NCI-H226 (cell line): Measurements from ENCODE around the gene ANKIB1.

Source experiments
- DNase-seq: peaks from one replicate; pipeline ENCODE4 v3.0.0-alpha.2; 2015

ANKIB1 gene

DNA sequence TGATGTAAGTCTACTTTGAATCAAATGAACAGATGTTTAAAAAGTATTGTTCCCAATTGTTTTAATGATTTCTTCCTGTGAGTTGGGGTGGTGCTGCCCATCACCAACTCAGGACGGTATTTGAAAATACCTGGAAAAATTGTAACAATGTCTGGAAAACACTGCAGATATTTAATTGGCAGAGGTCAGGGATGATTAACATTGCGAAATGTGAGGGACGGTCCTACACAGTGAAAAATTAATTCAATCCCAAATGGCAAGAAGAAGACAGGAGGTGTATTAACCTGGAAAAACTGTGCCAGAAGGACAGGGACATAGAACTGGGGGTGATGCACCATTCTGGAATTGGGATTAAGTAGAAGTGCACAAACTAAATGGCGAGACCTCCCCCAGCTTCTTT is 29.6 kb downstream of the ANKIB1 start:
- DNase-seq = no peak

DNA sequence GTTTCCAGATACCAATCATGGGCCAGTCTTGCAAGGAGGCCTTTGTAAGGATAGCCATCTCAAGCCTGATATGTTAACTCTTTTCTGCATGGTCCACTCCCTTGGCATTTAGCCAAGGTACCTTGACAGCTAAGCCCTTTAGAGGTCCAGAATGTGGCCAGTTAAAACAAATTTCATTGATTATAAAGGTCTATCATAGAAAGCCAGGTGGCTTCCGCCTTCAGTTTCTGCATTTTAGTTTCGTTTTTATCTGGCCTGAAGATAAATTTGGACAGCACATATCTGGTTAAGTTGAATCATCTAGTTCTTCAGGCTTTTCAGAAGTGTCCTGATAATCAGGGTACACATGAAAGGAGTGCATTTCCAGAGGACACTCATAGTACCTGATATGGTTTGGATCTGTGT is 30.7 kb downstream of the ANKIB1 start:
- DNase-seq = no peak

DNA sequence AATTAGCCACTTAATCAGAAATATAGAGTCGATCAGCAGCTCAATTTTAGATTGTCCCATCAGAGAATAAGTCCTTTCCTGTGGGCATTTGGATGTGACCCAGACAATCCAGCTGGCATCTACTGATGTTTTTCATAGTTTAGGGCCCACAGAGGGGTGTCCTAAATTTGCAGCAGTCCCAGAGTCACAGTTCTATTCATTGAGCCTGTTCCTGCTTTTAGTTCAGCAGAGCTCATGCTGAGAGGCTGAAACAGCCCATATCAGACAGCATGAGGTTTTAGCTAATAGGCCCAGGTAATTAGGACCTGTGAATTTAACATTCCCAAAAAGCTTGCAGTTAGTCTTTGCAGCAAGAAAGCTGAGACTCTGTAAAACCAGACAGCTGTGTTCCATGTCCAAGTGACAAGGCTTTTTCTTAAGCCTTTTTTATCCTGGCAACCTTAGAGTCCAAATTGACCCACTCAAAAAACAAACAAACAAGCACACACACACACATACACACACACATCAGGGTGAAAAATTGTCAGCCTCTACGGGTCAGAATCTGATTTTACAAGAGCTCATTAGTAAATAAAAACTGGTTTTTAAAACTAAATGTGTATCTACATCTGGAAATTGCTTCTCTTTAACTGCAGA is 33.7 kb downstream of the ANKIB1 start:
- no peak for DNase-seq

DNA sequence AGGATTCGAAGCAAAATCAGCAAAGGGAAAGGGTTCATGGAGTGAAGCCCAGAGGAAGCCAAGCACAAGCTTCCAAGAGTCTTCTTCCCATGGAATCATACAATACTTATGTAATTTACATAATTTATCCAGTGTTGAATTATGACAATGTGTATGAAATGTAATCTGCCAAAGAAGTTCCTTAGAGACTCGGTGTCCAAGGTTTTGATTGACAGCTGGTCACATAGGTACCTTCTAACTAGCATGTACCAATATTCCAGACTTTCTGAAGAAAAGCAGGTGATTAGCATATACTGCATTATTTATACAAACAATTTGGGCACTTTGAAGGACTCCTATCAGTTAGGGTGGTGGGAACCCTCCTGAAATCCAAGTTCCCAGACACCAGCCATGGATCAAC is 35.3 kb downstream of the ANKIB1 start:
- DNase-seq = no peak

DNA sequence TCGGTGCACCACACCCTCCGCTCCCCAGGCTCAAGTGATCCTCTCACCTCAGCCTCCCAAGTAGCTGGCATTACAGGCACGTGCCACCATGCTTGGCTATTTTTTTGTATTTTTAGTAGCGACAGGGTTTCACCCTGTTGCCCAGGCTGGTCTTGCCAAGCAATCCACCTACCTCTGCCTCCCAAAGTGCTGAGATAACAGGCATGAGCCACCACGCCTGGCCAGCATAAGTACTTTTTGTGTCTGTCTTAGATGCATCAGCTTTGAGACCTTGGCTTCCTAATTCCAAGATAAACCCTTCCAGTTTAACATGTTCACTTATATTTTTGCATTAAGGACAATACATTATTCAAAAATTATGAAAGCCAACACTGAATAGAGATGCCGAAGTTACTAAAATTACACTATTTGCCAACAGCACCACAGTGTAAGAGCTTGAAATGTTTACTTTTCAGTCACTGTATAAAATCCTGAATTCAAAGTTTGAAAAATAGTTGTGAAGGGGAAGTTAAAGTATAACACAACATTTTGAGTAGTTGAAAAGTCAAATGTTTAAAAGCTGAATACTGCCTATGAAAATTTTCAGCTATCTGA is 36.5 kb downstream of the ANKIB1 start:
- DNase-seq = no peak

DNA sequence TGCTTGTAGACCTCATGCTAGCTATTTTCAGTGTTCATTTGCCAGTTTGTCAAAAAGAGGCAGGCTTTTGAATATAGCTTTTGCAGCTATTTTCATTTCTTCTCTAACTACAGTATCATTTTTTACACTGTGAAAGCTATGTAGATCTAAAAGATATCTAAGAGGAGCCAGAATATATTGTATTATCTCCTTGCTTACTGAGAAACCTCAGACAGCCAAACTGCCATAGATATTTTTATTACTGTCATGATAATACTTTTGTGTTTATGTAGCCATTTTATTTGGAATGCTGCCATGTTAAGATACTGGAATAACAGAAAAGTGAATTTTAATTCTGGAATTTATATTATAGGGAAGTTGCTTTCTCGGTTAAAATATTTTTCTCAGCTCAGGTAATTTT is 37.2 kb downstream of the ANKIB1 start:
- no peak for DNase-seq

DNA sequence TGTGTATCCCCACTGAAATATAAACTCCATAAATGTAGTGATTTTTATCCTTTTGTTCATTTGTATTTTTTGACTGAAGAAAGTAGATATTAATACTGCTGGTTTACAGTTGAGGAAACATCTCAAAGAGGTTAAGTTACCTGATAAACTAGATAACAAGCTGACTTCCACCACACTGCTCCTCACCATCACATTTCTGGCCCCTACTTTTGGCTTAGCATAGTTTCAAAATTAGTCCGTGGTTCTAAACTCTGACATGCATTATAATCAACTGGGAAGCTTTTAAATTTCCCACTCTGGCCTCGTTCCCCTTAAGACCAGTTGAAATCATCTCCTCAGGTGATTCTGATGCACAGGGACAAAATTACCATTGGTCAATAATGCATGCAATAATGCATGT is 43.5 kb downstream of the ANKIB1 start:
- DNase-seq = no peak

DNA sequence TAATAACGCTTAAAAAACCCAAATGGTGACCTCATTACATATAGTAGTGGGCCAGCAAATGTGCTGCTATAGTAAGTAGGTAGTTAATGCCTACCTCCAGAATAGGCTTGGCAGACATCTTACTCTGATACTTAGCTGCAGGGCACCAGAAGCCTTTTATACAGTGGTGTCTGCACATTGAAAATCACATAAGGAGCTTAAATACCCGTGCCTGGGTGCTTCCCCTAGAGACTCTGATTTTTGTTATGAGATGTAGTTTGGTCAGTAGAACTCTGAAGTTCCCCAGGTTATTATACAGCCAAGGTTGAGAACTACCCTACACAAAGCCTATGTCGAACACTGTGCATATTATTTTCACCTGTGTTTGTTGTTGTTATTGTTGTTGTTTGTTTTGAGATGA is 47.2 kb downstream of the ANKIB1 start:
- DNase-seq = no peak

DNA sequence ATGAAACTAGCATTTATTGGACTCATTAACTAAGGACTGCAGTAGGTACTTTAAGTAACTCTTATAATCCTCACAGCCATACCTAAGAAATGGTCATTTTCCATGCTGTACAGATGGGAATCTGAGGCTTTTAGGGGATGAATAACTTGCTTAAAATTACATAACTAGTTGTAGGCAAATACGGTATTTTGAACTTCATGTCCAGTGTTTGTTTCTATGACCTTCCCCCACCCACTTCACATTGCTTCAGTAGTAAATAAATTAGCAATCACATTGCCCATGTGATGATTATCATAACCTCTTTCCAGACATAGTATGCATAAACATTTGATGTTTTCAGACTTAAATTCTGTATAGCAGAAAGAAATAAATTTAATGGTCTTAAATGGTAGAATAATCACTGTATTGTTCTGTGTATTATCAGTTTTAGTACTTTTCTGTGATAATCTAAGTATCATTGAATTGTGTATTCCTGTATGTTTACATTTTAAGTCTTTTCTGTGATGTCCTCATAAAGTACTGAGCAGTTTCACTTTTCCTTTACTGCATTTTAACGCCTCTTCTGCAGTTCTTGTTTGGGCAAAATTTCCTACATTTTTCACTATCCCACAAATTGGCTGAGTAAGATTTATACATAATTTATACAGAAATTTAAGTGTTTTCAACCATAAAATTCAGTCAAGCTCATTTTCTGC is 48.3 kb downstream of the ANKIB1 start:
- no peak for DNase-seq

DNA sequence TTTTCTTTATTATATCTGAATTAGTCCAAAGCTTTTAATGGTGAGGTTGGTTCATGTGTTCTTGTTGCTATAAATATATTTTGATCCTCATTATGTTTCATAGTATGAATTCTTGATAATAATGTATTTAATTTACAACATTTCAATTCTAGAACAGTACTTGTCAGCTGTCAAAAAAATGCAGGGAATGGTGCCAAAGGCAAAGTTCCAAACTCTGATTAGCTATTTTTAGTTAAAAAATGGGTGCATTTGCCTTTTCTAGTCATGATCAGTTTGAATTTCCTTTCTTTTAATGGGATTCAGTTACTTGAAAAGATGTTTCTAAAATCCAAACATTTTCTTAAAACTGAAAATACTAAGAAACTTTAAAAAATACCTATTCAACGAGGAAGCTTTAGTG is 49.6 kb downstream of the ANKIB1 start:
- DNase-seq = no peak

DNA sequence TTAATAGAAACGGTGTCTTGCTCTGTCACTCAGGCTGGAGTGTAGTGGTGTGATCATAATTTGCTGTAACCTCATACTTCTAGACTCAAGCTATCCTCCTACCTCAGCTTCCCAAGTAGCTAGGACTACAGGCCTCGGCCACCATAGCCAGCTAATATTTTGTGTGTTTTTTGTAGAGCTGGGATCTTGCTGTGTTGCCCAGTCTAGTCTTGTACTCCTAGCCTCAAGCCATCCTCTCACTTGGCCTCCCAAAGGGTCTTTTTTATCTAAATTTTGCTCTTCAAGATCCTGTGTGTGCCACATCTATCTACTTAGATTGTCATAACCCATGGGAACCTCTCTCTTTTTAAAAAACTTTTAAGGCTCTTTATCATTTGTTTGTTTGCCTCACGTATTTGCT is 50.5 kb downstream of the ANKIB1 start:
- DNase-seq = no peak

DNA sequence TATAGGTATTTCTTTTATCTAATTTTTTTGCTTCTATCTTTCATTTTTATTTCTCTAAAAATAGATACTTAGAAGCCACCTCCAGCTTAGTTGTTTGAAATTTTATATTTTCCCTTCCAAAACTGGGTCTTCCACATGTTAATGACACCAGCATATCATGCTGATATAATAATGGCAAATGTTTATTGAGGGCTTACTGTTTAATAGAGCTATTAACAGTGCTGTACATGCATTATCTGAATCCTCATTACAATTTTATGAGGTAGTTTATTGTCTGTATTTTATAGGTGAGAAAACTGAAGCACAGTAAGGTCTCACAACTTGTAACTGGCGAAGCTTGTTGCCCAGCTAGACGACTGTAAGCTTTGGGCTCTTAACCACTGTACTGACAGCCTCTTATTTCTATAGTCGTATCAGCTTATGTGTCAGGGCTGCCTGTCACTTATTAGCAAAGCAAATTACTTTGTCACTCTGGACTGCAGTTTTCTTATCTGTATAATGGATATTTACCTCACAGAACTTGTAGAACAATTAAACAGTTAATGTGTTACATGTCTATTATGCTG is 51.2 kb downstream of the ANKIB1 start:
- DNase-seq = no peak

DNA sequence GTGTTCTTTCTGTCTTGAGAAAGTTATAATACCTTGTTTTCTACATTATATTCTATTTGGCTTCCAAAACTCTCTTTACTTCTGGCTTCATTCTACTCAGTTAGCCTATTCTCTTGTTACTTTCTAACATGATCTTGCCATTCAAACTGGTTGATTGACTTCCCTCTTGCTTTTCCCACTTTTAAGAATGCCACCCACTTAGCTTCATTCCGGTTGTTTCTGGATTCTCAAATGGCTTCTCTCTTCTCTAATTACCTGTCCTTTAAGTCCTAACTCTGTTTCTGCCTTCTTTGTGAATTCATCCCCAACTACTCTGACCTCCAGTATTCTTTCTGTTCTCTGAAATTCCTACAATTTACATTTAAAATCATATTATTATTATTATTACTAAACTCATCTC is 52.0 kb downstream of the ANKIB1 start:
- no peak for DNase-seq

DNA sequence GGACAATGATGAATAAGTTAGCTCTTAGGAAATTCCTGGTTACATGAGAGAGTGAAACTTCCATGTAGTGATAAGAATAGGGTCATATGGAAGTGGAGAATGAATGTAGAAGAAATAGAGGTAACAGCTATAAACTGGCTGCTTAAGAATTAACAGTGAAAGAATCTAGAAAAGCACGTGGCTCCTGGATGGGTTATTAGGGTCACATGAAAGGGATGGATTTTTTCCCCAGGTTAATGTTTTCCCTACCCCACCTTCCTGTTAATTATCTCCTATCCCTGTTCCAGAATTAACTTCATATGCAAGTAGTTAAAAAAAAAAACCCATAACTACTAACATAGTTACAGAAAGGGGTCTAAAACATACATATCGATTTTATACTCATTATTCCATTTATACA is 58.0 kb downstream of the ANKIB1 start:
- no peak for DNase-seq

DNA sequence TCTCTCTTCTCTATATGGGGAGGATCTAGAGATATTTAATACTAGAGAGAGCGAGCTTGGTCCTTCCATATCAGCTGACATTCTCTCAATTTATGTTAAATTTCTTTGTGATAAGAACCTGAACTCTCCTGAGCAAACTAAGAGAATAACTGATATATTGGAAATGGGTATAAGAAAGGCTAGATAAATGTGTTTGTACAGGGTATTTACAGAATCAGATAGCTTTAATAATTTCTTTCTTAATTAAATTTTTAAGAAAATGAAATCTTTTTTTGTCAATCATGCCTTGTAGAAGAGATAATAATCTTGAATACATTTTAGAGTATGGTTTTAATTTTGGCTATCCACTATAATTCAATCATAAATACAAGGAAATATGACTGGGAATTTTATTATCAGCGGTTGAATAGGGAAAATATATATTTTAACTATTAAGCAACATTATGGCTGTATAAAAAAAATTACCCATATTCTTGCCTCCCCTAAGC is 58.7 kb downstream of the ANKIB1 start:
- no peak for DNase-seq

DNA sequence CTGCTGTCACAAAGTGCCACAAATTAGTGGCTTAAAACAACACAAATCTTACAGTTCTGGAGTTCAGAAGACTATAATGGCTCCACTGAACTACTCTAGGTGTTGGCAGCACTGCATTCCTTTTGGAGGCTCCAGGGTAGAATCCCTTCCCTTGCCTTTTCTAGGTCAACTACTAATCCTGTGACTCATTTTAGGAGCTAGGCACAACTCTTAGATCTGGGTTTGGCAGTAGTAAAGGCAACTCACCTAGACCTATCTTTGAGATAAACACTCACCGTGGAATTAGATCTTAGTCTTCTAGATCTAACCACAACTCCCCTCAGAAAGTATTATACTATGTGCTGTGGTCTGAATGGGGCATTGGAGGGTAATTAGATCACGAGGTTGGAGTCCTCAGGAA is 60.4 kb downstream of the ANKIB1 start:
- peak; percentile 93 for DNase-seq

DNA sequence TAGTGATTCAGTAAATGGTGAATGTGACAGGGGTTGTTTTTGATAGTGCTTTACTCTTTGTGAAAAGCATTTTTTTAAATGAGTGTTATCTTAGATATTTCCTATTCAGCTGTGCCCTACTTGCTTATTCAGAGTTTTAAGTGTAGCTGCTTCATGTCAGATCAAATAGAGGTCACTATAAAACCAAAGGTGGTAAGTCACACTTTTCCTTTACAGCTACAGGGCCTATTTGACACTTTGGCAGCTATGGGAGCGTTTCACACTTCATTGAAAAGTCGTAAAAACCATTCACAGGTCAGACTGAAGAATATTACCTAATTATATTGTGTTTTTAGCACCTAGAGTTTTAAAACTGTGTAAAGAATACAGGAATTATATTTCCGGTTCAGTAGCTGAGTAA is 67.3 kb downstream of the ANKIB1 start:
- DNase-seq = no peak

DNA sequence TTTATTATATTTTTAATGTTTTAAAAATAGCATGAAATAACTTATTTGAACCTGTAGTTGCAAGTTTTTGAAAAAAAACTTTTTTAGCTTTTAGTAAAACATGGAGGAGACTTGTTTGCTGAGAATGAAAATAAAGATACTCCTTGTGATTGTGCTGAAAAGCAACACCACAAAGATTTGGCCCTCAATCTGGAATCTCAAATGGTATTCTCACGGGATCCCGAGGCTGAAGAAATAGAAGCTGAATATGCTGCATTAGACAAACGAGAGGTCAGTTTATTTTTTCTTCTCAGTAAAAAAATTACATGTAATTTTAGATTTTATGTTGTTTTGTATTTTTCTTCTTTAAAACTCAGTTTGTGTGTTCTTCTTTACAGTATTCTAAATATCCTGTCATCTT is 73.5 kb downstream of the ANKIB1 start:
- no peak for DNase-seq

DNA sequence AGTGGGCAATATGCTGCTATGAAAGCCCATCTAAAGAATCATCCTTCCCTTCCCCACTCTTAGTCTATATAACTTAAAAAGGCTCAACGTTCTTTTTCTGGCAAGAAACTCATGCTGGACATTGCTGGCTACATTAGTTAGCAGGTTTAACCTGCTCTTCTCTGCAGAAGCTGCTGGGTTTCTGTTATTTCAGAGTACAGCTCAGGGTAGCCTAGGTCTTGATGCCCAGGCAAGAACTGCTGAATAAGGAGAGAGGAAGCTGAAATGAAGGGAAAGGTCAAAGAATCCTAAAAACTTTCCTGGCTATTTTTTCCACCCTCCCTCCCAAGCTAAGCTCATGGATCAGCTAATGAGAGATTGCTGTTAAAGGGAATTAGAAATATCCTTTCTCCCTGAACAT is 79.4 kb downstream of the ANKIB1 start:
- no peak for DNase-seq

DNA sequence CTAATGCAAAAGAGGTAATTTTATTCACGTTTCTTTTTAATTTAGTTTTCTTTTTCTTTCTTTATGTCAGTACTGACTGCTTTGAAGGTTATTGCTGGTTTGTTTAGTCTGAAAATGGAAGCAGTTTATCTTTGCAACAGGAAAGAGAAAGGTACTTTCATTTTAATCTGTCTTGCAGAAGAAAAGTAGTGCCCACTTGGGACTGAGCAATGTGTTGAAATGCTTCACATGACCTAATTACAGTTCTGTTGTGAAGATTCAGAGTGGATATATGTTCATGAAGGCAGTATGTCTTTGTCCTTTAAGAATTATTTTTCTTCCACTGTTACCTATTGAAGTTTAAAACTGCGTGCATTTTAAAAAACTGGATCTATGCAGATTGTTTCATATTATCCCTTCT is 80.1 kb downstream of the ANKIB1 start:
- no peak for DNase-seq

DNA sequence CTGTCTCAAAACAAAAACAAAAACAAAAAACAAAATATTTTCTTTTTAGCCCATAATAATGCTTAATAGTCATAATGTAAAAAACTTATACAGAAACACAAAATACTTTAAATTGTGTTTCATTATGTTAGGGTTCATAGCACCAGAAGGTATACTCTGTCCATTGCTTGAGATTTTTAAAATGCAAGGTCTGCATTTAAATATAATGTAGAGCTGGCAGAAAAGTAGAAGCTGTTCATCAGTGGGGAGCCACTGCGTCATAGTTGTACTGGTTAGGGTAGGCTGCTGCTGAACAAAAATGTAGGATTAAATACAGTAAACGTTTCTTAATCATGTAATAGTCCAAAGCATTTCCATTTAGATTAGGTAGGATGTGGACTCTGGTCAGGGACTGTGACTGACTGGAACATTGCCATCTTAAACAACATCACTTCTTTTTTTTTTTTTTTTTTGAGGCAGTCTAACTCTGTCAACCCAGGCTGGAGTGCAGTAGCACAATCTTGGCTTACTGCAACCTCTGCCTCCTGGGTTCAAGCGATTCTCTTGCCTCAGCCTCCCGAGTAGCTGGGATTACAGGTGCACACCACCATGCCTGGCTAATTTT is 85.2 kb downstream of the ANKIB1 start:
- no peak for DNase-seq

DNA sequence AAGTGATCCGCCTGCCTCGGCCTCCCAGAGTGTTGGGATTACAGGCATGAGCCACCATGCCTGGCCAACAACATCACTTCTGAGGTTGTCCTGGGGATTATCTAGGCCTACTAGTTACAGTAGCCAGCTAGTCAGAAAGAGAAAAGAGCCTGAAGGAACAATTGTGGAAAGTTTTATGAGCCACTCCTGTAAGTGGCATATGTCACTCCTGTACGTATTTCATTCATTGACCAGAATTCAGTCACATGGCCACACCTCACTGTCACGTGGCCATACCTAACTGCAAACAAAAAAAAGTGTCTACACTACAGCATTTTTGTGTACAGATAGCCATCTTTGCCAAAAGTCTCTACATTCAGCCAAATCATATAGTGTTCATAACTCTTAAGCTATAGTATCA is 85.7 kb downstream of the ANKIB1 start:
- no peak for DNase-seq

DNA sequence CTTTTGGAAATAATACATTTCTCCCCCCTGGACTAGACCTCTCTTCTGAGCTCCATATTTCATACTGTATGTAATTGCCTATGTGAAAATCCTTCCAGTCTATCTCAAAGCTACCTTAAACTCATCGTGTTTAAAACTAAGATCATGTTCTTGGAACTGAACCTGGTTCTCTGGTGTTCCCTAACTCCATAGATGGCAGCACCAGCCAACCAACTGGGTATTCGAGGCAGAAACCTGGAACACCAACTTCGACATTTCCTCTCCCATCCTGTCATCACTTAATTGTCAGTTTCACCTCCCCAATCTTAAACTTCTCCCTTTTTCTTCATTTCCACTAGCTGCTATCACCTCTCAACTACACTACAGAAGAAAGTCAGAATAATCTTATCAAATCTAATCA is 87.0 kb downstream of the ANKIB1 start:
- DNase-seq = no peak

DNA sequence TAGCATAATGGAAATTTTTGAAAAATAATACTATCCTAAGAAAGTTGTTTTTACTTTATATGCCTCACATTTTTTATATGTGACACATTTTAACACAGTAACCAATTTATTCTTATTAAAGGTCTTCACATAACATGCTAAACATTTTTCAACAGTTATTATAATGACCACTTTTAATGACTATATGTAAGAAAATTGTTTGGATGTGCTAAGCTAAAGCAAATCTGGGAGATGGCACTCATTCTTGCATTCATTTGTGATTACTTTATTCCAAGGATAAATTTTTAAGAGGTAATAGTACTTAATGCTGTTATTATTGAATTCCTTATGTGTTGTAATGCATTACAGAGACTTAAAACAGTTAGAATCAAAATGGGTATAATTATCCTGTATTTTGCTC is 88.1 kb downstream of the ANKIB1 start:
- DNase-seq = no peak
